IMR-90 (cell line): Measurements from ENCODE around the gene CDA. TPM values are rescaled to one million over a fixed set of nuclear protein-coding genes. Genes with fewer than 3 reads are reported as not detected.

Source experiments
- ATAC-seq: fragments of 200-7000 bp; cut with Tn5 transposase; 2 replicates; pipeline ENCODE4 v1.9.1; 2020; ENCODE audit warnings: low read depth, mild to moderate bottlenecking, moderate library complexity
- BruUV-seq: library from RNA; stranded (reverse); fragments of 400-500 nt; replicated peaks from 2 replicates; lab custom pipeline; 2021; lab: Mats Ljungman, UMichigan
- CTCF ChIA-PET: fragments of 300-600 bp; formaldehyde crosslinking; extraction: SDS; loops from one replicate; lab custom pipeline; 2021; ENCODE audit warnings: antibody characterized with exemption; lab: Yijun Ruan, JAX
- POLR2A ChIA-PET: fragments of 300-600 bp; sonication (Branson Sonifier 250); formaldehyde crosslinking; loops from one replicate; lab custom pipeline; 2022; ENCODE audit warnings: antibody characterized with exemption; ENCODE audit not compliant: unreplicated experiment; lab: Charles Lee
- DNase-seq: peaks from one replicate; pipeline ENCODE4 v3.0.0; 2013
- H2AFZ ChIP-seq: replicated peaks from 2 replicates; pipeline ENCODE3; 2013; ENCODE audit warnings: low read length, mild to moderate bottlenecking; ENCODE audit not compliant: poor library complexity
- H2AK5ac ChIP-seq: 2 replicates; pipeline ENCODE4 v1.6.1; 2013; ENCODE audit warnings: low read depth, low read length, inconsistent platforms
- H2AK9ac ChIP-seq: replicated peaks from 2 replicates; pipeline ENCODE3; 2013; ENCODE audit warnings: mild to moderate bottlenecking, low read depth, low read length, moderate library complexity; ENCODE audit not compliant: poor library complexity
- H2BK120ac ChIP-seq: 2 replicates; pipeline ENCODE4 v1.6.1; 2013; ENCODE audit warnings: low read depth, low read length, inconsistent platforms
- H2BK15ac ChIP-seq: 3 replicates; pipeline ENCODE4 v1.6.1; 2013; ENCODE audit warnings: low read depth, low read length, inconsistent platforms
- H2BK20ac ChIP-seq: 2 replicates; pipeline ENCODE4 v1.6.1; 2013; ENCODE audit warnings: low read depth, mild to moderate bottlenecking, inconsistent platforms, low read length, moderate library complexity
- H2BK5ac ChIP-seq: 2 replicates; pipeline ENCODE4 v1.6.1; 2013; ENCODE audit warnings: mild to moderate bottlenecking, low read depth, low read length, inconsistent platforms; ENCODE audit not compliant: poor library complexity, severe bottlenecking
- H3K14ac ChIP-seq: replicated peaks from 2 replicates; pipeline ENCODE4 v1.6.1; 2013; ENCODE audit warnings: low read depth, low read length, inconsistent platforms
- H3K18ac ChIP-seq: 2 replicates; pipeline ENCODE4 v1.6.1; 2013; ENCODE audit warnings: low read depth, low read length, control low read depth
- H3K23ac ChIP-seq: 2 replicates; pipeline ENCODE4 v1.6.1; 2013; ENCODE audit warnings: low read depth, low read length, inconsistent platforms
- H3K27ac ChIP-seq: 2 replicates; pipeline ENCODE4 v1.5.1; 2013; ENCODE audit warnings: mild to moderate bottlenecking, control low read depth, low read length; ENCODE audit not compliant: insufficient read depth
- H3K27me3 ChIP-seq: 2 replicates; pipeline ENCODE4 v1.6.1; 2013; ENCODE audit warnings: low read length; ENCODE audit not compliant: control insufficient read depth, insufficient read depth
- H3K36me3 ChIP-seq: 2 replicates; pipeline ENCODE4 v1.6.1; 2013; ENCODE audit warnings: low read length, mixed read lengths; ENCODE audit not compliant: control insufficient read depth, insufficient read depth
- H3K4ac ChIP-seq: 2 replicates; pipeline ENCODE4 v1.6.1; 2013; ENCODE audit warnings: low read depth, low read length, inconsistent platforms
- H3K4me1 ChIP-seq: 2 replicates; pipeline ENCODE4 v1.6.1; 2013; ENCODE audit warnings: low read length, mixed read lengths; ENCODE audit not compliant: control insufficient read depth, insufficient read depth
- H3K4me2 ChIP-seq: 2 replicates; pipeline ENCODE4 v1.6.1; 2013; ENCODE audit warnings: low read depth, mild to moderate bottlenecking, control low read depth, low read length, moderate library complexity
- H3K4me3 ChIP-seq: 2 replicates; pipeline ENCODE4 v1.5.1; 2013; ENCODE audit warnings: low read depth, mild to moderate bottlenecking, control low read depth, low read length, moderate library complexity; ENCODE audit not compliant: insufficient read depth
- H3K56ac ChIP-seq: 2 replicates; pipeline ENCODE4 v1.6.1; 2013; ENCODE audit warnings: low read length, inconsistent platforms; ENCODE audit not compliant: insufficient read depth; ENCODE audit errors: extremely low read depth
- H3K79me1 ChIP-seq, 2 experiments: 2 replicates each; pipeline ENCODE4 v1.6.1; 2013; ENCODE audit warnings: low read length in 2 of 2, inconsistent platforms in 1 of 2, low read depth in 1 of 2
- H3K9ac ChIP-seq: 2 replicates; pipeline ENCODE4 v1.6.1; 2013; ENCODE audit warnings: low read depth, low read length, control low read depth
- H3K9me1 ChIP-seq: 2 replicates; pipeline ENCODE4 v1.6.1; 2013; ENCODE audit warnings: low read length, inconsistent platforms; ENCODE audit not compliant: insufficient read depth
- H3K9me3 ChIP-seq: 2 replicates; pipeline ENCODE4 v1.6.1; 2013; ENCODE audit warnings: low read length; ENCODE audit not compliant: control insufficient read depth, insufficient read depth
- H4K20me1 ChIP-seq: 2 replicates; pipeline ENCODE4 v1.6.1; 2013; ENCODE audit warnings: low read length, inconsistent platforms; ENCODE audit not compliant: insufficient read depth
- H4K5ac ChIP-seq: 2 replicates; pipeline ENCODE4 v1.6.1; 2013; ENCODE audit warnings: mild to moderate bottlenecking, low read depth, low read length, control low read depth
- H4K8ac ChIP-seq, 2 experiments: 2 replicates each; pipeline ENCODE4 v1.6.1; 2013; ENCODE audit warnings: low read depth in 2 of 2, low read length in 2 of 2, control low read depth in 1 of 2, inconsistent platforms in 1 of 2
- H4K91ac ChIP-seq: 2 replicates; pipeline ENCODE4 v1.6.1; 2013; ENCODE audit warnings: low read depth, low read length, inconsistent platforms; ENCODE audit not compliant: insufficient read depth
- BHLHE40 ChIP-seq: fragments of 150-350 bp; IDR thresholded peaks from 2 replicates; pipeline ENCODE4 v1.6.1; 2016; ENCODE audit warnings: mild to moderate bottlenecking, low read depth, low read length
- CEBPB ChIP-seq: IDR thresholded peaks from 2 replicates; pipeline ENCODE4 v1.6.1; 2012; ENCODE audit warnings: low read depth, low read length, improper control_type of control experiment
- CHD1 ChIP-seq: IDR thresholded peaks from 2 replicates; pipeline ENCODE4 v1.6.1; 2012; ENCODE audit warnings: low read depth, low read length, improper control_type of control experiment
- FOS ChIP-seq: fragments of 150-350 bp; IDR thresholded peaks from 2 replicates; pipeline ENCODE4 v1.6.1; 2016; ENCODE audit warnings: low read depth, low read length
- MAFK ChIP-seq: IDR thresholded peaks from 2 replicates; pipeline ENCODE4 v1.6.1; 2012; ENCODE audit warnings: low read depth, low read length, improper control_type of control experiment
- MAZ ChIP-seq: IDR thresholded peaks from 2 replicates; pipeline ENCODE4 v1.6.1; 2012; ENCODE audit warnings: low read depth, mild to moderate bottlenecking, low read length, improper control_type of control experiment, moderate library complexity, borderline replicate concordance
- MXI1 ChIP-seq: IDR thresholded peaks from 2 replicates; pipeline ENCODE4 v1.6.1; 2012; ENCODE audit warnings: low read depth, mild to moderate bottlenecking, low read length, moderate library complexity, borderline replicate concordance
- NFE2L2 ChIP-seq: fragments of 150-350 bp; IDR thresholded peaks from 2 replicates; pipeline ENCODE4 v1.6.1; 2016; ENCODE audit warnings: low read depth, mild to moderate bottlenecking, low read length
- POLR2A ChIP-seq: IDR thresholded peaks from 2 replicates; pipeline ENCODE4 v1.6.1; 2012; ENCODE audit warnings: mild to moderate bottlenecking, low read depth, low read length
- RAD21 ChIP-seq: IDR thresholded peaks from 2 replicates; pipeline ENCODE4 v1.6.1; 2012; ENCODE audit warnings: low read length, improper control_type of control experiment
- RCOR1 ChIP-seq: IDR thresholded peaks from 2 replicates; pipeline ENCODE4 v1.6.1; 2012; ENCODE audit warnings: mild to moderate bottlenecking, low read length, improper control_type of control experiment; ENCODE audit not compliant: insufficient replicate concordance
- RFX5 ChIP-seq: IDR thresholded peaks from 2 replicates; pipeline ENCODE4 v1.8.0; 2012; ENCODE audit warnings: low read depth, mild to moderate bottlenecking, low read length, moderate library complexity
- SMC3 ChIP-seq: fragments of 150-350 bp; IDR thresholded peaks from 2 replicates; pipeline ENCODE4 v1.6.1; 2016; ENCODE audit warnings: low read depth, mild to moderate bottlenecking, antibody characterized with exemption, low read length, moderate library complexity
- WGBS, 2 experiments: methylation state at CpG; one replicate each; pipeline versions ENCODE4 v1.1.5 to v1.1.7; 2013; ENCODE audit warnings: missing lambda C conversion rate in 2 of 2; ENCODE audit not compliant: insufficient read length in 1 of 2; ENCODE audit errors: extremely low coverage in 2 of 2; 5-methylcytosine and 5-hydroxymethylcytosine counted together
- dilution Hi-C: fragments of 300-500 bp; cut with HindIII; formaldehyde crosslinking; loops from one replicate; pipeline ENCODE4 v1.14.3; 2018; ENCODE audit warnings: low sequenced_read_pairs; ENCODE audit not compliant: unreplicated experiment
- in situ Hi-C: fragments of 300-500 bp; cut with MboI; formaldehyde crosslinking; loops from 3 replicates; pipeline ENCODE4 v1.14.3; 2019; ENCODE audit warnings: low sequenced_read_pairs, inconsistent platforms, mixed read lengths
- intact Hi-C: fragments of 100-400 bp; cut with micrococcal nuclease; formaldehyde crosslinking; loops from 2 replicates; pipeline ENCODE4 v1.10.0; 2022
- polyA plus RNA-seq, 3 experiments: library from polyadenylated mRNA; depleted of rRNA; stranded (reverse); fragments of >200 nt; gene quantifications; 2 replicates each; pipeline ENCODE4 v1.2.3, GENCODE V29; 2012; ENCODE audit warnings: low replicate concordance in 1 of 3
- total RNA-seq: library from RNA; depleted of rRNA; stranded (reverse); fragments of >200 nt; gene quantifications from 2 replicates; pipeline ENCODE4 v1.2.3, GENCODE V29; 2012
- TF ChIP-seq, protein P1 (sequence below): fragments of 150-350 bp; IDR thresholded peaks from 2 replicates; pipeline ENCODE4 v1.6.1; 2016; ENCODE audit warnings: low read depth, mild to moderate bottlenecking, low read length, moderate library complexity, borderline replicate concordance
- TF ChIP-seq, protein P2 (sequence below): conservative IDR thresholded peaks from 2 replicates; pipeline ENCODE4 v1.5.1; 2012; ENCODE audit warnings: mild to moderate bottlenecking, low read depth, low read length, improper control_type of control experiment
- TF ChIP-seq, protein P3 (sequence below): fragments of 150-350 bp; IDR thresholded peaks from 2 replicates; pipeline ENCODE4 v1.6.1; 2017; ENCODE audit warnings: mild to moderate bottlenecking, antibody characterized with exemption, low read length, low read depth

CDA gene
- total and polyA plus RNA-seq, 2 of the 4 experiments (the other 2 are of a cell fraction): 0.90 to 9.4 TPM

DNA sequence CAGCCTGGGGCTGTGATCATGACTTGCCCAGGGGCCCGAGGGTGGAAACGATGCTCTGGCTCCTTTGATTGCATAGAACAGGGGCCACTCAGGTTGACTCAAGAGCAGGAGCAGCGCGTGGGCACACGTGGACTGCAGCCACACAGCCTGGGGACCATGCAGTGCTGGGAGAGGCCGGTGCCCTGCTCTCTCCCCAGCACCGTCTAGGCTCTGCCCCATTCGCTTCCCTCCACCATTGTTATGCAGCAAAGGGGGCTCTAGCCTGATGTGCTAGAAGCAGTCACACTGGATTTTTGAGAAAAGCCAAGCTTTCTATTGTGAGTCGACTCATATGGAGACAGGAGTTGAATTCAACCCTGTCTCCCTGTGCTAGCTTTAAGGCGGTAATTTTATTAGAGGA lies 53.1 kb downstream of the CDA start:
- no peak overlapping the region for H3K9ac ChIP-seq
- H3K56ac ChIP-seq: no peak overlapping the region
- intact Hi-C loops (loop anchor here (5.0 kb wide), 1 partner anchor 430 kb away; no protein-coding TSS in a partner anchor), dilution Hi-C loops (no loop called here), in situ Hi-C loops (loop anchor here (25.0 kb wide), 1 partner anchor 430 kb away; no protein-coding TSS in a partner anchor)
- no peaks in the 10 kb centered on the region for H3K4me1 ChIP-seq
- no peak overlapping the region for H3K27ac ChIP-seq
- no peaks in the 10 kb centered on the region for H3K27me3 ChIP-seq
- no peak overlapping the region for H2AK9ac ChIP-seq
- WGBS, 2 experiments: 60% methylated on average over 3 of the region's 10 CpGs; no CpG with 5 or more reads in 1 of the 2 experiments
- no peak overlapping the region for H3K4me3 ChIP-seq
- H3K4ac ChIP-seq: no peak overlapping the region
- H2BK15ac ChIP-seq: no peak overlapping the region
- no peak overlapping the region for H2AFZ ChIP-seq
- no peak overlapping the region for H2BK5ac ChIP-seq
- no peak overlapping the region for H2BK20ac ChIP-seq
- H4K5ac ChIP-seq: no peak overlapping the region
- H3K79me1 ChIP-seq: no peaks in the 10 kb centered on the region; a peak in 1 of 4 replicates
- BruUV-seq: no TSS peak
- H3K23ac ChIP-seq: no peak overlapping the region
- H2AK5ac ChIP-seq: no peak overlapping the region
- ChIA-PET CTCF (no interaction called here), POLR2A (no interaction called here)
- no peak overlapping the region for H3K4me2 ChIP-seq
- no peaks in the 10 kb centered on the region for H3K9me1 ChIP-seq
- H3K36me3 ChIP-seq: peaks cover 48% of the 10 kb centered on the region
- no peak overlapping the region for H3K14ac ChIP-seq
- ATAC-seq (no peak), DNase-seq (no peak)
- TF ChIP-seq, protein P1, sequence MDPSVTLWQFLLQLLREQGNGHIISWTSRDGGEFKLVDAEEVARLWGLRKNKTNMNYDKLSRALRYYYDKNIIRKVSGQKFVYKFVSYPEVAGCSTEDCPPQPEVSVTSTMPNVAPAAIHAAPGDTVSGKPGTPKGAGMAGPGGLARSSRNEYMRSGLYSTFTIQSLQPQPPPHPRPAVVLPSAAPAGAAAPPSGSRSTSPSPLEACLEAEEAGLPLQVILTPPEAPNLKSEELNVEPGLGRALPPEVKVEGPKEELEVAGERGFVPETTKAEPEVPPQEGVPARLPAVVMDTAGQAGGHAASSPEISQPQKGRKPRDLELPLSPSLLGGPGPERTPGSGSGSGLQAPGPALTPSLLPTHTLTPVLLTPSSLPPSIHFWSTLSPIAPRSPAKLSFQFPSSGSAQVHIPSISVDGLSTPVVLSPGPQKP: no peak
- no peak for TF ChIP-seq BHLHE40
- no peak for TF ChIP-seq RAD21
- no peak for TF ChIP-seq POLR2A
- no peak for TF ChIP-seq CEBPB
- no peak for TF ChIP-seq FOS
- TF ChIP-seq, protein P2, sequence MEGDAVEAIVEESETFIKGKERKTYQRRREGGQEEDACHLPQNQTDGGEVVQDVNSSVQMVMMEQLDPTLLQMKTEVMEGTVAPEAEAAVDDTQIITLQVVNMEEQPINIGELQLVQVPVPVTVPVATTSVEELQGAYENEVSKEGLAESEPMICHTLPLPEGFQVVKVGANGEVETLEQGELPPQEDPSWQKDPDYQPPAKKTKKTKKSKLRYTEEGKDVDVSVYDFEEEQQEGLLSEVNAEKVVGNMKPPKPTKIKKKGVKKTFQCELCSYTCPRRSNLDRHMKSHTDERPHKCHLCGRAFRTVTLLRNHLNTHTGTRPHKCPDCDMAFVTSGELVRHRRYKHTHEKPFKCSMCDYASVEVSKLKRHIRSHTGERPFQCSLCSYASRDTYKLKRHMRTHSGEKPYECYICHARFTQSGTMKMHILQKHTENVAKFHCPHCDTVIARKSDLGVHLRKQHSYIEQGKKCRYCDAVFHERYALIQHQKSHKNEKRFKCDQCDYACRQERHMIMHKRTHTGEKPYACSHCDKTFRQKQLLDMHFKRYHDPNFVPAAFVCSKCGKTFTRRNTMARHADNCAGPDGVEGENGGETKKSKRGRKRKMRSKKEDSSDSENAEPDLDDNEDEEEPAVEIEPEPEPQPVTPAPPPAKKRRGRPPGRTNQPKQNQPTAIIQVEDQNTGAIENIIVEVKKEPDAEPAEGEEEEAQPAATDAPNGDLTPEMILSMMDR: no peak
- no peak for TF ChIP-seq RCOR1
- TF ChIP-seq, protein P3, sequence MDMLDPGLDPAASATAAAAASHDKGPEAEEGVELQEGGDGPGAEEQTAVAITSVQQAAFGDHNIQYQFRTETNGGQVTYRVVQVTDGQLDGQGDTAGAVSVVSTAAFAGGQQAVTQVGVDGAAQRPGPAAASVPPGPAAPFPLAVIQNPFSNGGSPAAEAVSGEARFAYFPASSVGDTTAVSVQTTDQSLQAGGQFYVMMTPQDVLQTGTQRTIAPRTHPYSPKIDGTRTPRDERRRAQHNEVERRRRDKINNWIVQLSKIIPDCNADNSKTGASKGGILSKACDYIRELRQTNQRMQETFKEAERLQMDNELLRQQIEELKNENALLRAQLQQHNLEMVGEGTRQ: no peak
- no peak for TF ChIP-seq MXI1
- no peak for TF ChIP-seq MAFK
- no peak for TF ChIP-seq RFX5
- no peak for TF ChIP-seq MAZ
- TF ChIP-seq CHD1: no peak
- TF ChIP-seq NFE2L2: no peak
- no peak for TF ChIP-seq SMC3
- no peak overlapping the region for H2BK120ac ChIP-seq
- no peak overlapping the region for H3K18ac ChIP-seq
- H4K8ac ChIP-seq: no peak overlapping the region
- peaks cover 5% of the 10 kb centered on the region; the same call in 1 of the 2 replicates for H4K20me1 ChIP-seq
- no peaks in the 10 kb centered on the region for H3K9me3 ChIP-seq
- no peak overlapping the region for H4K91ac ChIP-seq
